OCI-LY1 (cell line): Measurements from ENCODE around the gene GLB1L3.

ENCODE experiments used
- CTCF ChIP-seq: fragments of 200-600 bp; sonication (generic), shearing (Covaris generic); IDR thresholded peaks from 2 replicates; pipeline ENCODE4 v1.5.1; 2017; ENCODE audit warnings: mild to moderate bottlenecking, antibody characterized with exemption, low read length, moderate library complexity, mixed read lengths
- EZH2 ChIP-seq: fragments of 200-600 bp; sonication (generic), shearing (Covaris generic); IDR thresholded peaks from 2 replicates; pipeline ENCODE4 v1.8.0; 2017; ENCODE audit warnings: borderline replicate concordance, mixed run types, mild to moderate bottlenecking, antibody characterized with exemption, low read length, moderate library complexity, mixed read lengths

- no peak for TF ChIP-seq CTCF
- no peak for TF ChIP-seq EZH2
Observed at GRCh38 chr11:134248910-134249480, 27.2 kb upstream of the GLB1L3 start.
